Choroid plexus epithelial cell (primary cell): ENCODE measurements around the gene TSKU.

Experiments
- DNase-seq: peaks from one replicate; pipeline ENCODE4 v3.0.0-alpha.2; 2010; ENCODE audit warnings: low read depth
- H3K4me3 ChIP-seq: 2 replicates; pipeline ENCODE4 v1.5.1; 2011; ENCODE audit warnings: low read depth, mild to moderate bottlenecking, control low read depth, low read length, moderate library complexity
- TF ChIP-seq, protein P1 (sequence below): conservative IDR thresholded peaks from 2 replicates; pipeline ENCODE4 v1.5.1; 2011; ENCODE audit warnings: low read depth, mild to moderate bottlenecking, control low read depth, inconsistent platforms, low read length, moderate library complexity

The TSKU gene

GRCh38 chr11:76747153-76747914 lies 35.8 kb upstream of the TSKU start:
- TF ChIP-seq, protein P1, sequence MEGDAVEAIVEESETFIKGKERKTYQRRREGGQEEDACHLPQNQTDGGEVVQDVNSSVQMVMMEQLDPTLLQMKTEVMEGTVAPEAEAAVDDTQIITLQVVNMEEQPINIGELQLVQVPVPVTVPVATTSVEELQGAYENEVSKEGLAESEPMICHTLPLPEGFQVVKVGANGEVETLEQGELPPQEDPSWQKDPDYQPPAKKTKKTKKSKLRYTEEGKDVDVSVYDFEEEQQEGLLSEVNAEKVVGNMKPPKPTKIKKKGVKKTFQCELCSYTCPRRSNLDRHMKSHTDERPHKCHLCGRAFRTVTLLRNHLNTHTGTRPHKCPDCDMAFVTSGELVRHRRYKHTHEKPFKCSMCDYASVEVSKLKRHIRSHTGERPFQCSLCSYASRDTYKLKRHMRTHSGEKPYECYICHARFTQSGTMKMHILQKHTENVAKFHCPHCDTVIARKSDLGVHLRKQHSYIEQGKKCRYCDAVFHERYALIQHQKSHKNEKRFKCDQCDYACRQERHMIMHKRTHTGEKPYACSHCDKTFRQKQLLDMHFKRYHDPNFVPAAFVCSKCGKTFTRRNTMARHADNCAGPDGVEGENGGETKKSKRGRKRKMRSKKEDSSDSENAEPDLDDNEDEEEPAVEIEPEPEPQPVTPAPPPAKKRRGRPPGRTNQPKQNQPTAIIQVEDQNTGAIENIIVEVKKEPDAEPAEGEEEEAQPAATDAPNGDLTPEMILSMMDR, result no peak
- H3K4me3 ChIP-seq, result no peak overlapping the region
- DNase-seq, result no peak

DNA sequence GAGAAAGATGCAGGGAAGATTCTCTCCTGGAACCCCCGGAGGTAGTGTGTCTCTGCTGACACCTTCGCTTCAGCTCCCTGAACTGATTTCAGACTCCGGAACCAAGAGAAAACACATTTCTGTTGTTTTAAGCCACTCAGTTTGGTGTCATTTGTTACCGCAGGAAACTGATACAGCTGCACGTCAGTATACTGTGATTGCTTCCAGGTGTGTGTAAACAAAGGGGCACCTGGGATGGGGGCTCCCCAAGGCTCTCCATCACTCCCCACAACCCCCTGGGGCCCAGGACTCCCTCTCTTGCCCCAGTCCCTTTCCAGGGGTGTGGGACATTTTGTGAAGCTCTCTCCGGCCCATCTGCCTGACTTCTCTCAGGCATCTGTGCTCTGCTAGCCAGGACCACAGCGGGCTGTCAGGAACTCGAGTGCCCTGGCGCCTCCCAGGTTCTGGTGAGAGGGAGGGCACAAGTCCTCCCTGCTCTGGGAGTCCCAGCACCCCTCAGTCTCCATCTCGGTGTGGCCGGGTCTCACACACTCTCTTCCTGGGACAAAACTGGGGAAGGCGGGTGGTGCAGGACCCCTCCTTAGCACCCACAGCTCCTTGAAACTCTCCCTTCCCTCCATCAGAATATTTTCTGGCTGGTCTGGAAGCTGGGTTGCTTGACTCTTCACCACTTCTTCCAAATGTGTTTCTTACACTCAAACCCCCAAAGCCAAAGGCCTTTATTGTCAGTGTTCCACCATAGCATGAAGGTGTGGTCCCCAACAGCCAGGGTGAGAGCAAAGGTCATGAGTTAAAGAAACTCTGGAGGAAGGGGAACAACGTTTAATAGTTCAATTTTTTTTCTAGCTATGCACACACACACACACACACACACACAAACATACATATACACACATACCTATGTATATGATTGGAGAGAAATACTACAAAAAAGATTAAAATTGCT lies 35.0 kb upstream of the TSKU start:
- TF ChIP-seq, protein P1, result no peak
- no peak for DNase-seq
- H3K4me3 ChIP-seq, result no peak overlapping the region

- H3K4me3 ChIP-seq, result no peak overlapping the region
- no peak for DNase-seq
- TF ChIP-seq, protein P1, result no peak
These were observed 34.2 kb upstream of the TSKU start for GRCh38 chr11:76748948-76749347.

DNA sequence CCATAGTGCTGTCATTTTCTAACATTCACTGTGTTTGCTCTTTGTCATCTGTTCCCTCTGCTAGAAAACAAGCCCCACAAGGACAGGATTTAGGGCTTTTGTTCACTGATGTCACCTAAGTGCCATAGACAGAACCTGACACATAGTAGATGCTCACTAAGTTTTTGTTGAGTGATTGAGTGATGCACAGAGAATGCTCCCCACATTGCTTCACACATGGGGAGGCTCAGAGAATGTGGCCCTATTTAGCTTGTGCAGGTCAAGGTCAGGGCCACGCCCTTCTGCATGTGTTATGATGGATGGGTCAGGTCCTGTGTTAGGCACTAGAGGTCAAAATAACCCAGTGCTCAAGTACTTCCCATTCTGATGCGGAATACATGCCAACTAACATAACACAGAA lies 33.1 kb upstream of the TSKU start:
- H3K4me3 ChIP-seq, result no peak overlapping the region
- DNase-seq, result no peak
- TF ChIP-seq, protein P1, result no peak

GRCh38 chr11:76750746-76751145 lies 32.4 kb upstream of the TSKU start:
- H3K4me3 ChIP-seq, result no peak overlapping the region
- TF ChIP-seq, protein P1, result no peak
- no peak for DNase-seq

DNA sequence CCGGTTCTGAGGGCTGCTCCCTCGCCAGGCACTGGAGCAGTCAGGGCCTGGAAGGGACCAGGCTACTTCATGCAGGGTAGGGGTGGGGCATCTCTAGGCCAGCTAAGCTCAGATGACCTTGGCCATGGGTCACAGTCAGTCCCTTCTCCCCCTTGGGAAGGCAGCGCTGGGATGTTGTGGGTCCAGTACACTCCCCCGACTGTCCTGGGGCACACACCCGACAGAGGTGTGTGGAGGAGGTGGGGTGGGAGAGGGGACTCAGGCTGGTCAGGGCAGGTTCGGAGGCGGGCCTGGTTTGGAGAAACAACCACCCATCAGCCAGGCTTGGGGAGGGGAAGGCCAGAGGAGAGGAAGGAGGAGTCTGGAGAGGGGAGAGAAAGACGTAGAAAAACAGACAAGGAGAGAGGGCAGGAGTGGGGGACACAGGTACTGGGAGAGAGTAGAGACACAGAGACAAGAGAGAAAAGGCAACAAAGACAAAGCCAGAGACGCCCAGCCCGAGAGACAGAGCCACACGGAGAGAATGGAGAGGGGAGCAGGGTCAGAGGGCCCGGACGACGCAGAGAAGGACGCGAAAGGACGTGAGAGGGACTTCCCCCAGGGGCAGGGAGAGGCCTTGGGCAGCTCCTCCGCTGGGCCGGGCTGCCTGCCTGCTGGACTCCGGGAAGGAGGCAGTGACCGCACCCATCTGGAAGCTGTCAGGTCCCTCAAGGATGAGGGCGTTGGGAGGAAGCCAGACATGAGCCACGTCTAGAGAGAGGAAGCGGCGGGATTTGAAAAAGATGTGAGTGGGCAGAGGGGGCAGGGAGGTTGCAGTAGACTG lies 30.6 kb upstream of the TSKU start:
- TF ChIP-seq, protein P1, result no peak
- no peak overlapping the region for H3K4me3 ChIP-seq
- peak; percentile 45 for DNase-seq
